Spinal cord (tissue), 10 donors: ENCODE results near the gene PSMD12. TPM values are rescaled to one million over a fixed set of nuclear protein-coding genes. Genes with fewer than 3 reads are reported as not detected.
"Not testable (repeated sequence)": the region's sequence is repeated elsewhere in the genome, so short reads cannot be mapped to it uniquely, and the experiment has no call there.

Experiments used
- DNase-seq, 6 donors: peaks; one replicate each; pipeline versions ENCODE4 v3.0.0 to v3.0.0-alpha.2; 2013 to 2015; ENCODE audit warnings: low spot score in 6 of 6, low read depth in 4 of 6
- H3K27ac ChIP-seq: one replicate; pipeline ENCODE4 v1.5.1; 2013; ENCODE audit warnings: low read depth, low read length, control low read depth
- H3K27me3 ChIP-seq: one replicate; pipeline ENCODE4 v1.6.1; 2013; ENCODE audit warnings: low read length; ENCODE audit not compliant: control insufficient read depth, insufficient read depth
- H3K36me3 ChIP-seq: one replicate; pipeline ENCODE4 v1.6.1; 2013; ENCODE audit warnings: low read length; ENCODE audit not compliant: control insufficient read depth, insufficient read depth
- H3K4me1 ChIP-seq: one replicate; pipeline ENCODE4 v1.6.1; 2013; ENCODE audit warnings: low read length; ENCODE audit not compliant: control insufficient read depth, insufficient read depth
- H3K4me3 ChIP-seq: one replicate; pipeline ENCODE4 v1.5.1; 2013; ENCODE audit warnings: low read depth, low read length, control low read depth
- H3K9me3 ChIP-seq: one replicate; pipeline ENCODE4 v1.6.1; 2013; ENCODE audit warnings: low read length; ENCODE audit not compliant: control insufficient read depth, insufficient read depth
- WGBS: methylation state at CpG from one replicate; pipeline ENCODE4 v1.1.5; 2013; ENCODE audit warnings: missing lambda C conversion rate; ENCODE audit not compliant: insufficient coverage; 5-methylcytosine and 5-hydroxymethylcytosine counted together
- polyA plus RNA-seq, 2 donors: library from polyadenylated mRNA; unstranded; fragments of 120-200 nt; gene quantifications; one replicate each; pipeline ENCODE4 v1.2.1, GENCODE V29; 2013; ENCODE audit not compliant: insufficient read length in 2 of 2
- total RNA-seq, 2 donors: library from RNA; depleted of rRNA in 1 of 2; stranded (reverse); fragments of 120-200 nt in 1 of 2; fragments of >200 nt in 1 of 2; gene quantifications; one replicate each; pipeline versions ENCODE4 v1.2.3 to v1.2.4, GENCODE V29; 2013 to 2014
- donor health status: healthy.

PSMD12 gene
- total and polyA plus RNA-seq, 4 donors, result 19.1 to 49.3 (median 42.8) TPM

DNA sequence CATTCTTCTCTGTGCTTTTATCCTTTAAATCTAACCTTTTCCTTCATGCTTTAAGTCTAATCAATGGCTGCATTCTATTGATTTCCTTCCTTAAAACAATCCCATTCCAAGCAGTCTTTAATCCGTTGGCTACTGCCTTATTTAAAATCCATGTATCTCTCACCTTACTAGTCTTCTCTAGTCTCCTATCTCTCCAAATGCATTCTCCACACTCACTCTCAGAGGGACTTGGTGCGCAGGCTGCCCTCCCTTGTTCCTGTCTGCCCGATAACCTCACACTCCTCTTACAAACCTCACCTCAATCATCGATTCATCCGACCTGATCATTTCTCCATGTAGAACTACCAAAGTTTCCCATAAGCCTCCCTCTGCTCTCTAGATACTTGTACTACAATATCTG, 23.1 kb downstream of the PSMD12 start:
- H3K27me3 ChIP-seq, result no peaks in the 10 kb centered on the region
- H3K36me3 ChIP-seq, result peaks cover 35% of the 10 kb centered on the region
- no peak overlapping the region for H3K4me3 ChIP-seq
- no peak for DNase-seq
- H3K27ac ChIP-seq, result no peak overlapping the region
- WGBS, result 92% methylated on average over 5 of the region's 5 CpGs
- no peaks in the 10 kb centered on the region for H3K9me3 ChIP-seq
- H3K4me1 ChIP-seq, result no peaks in the 10 kb centered on the region

DNA sequence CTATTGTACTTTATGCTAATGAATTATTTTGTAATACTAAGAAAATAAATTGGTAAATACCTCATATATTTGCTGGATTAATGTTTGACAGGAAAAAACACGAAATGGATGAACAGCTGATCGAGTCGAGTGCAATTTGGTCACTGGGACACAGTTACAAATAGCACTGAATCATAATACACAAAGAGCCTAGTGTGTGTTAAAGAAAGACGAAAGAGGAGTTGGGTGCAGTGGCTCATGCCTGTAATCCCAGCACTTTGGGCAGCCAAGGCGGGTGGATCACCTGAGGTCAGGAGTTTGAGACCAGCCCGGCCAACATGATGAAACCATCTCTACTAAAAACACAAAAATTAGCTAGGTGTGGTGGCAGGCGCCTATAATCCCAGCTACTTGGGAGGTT, 28.0 kb downstream of the PSMD12 start:
- peaks cover 16% of the 10 kb centered on the region for H3K36me3 ChIP-seq
- not testable (repeated sequence) for H3K9me3 ChIP-seq, H3K27me3 ChIP-seq, H3K4me3 ChIP-seq, H3K4me1 ChIP-seq, DNase-seq, H3K27ac ChIP-seq
- 100% methylated on average over 1 of the region's 7 CpGs for WGBS

DNA sequence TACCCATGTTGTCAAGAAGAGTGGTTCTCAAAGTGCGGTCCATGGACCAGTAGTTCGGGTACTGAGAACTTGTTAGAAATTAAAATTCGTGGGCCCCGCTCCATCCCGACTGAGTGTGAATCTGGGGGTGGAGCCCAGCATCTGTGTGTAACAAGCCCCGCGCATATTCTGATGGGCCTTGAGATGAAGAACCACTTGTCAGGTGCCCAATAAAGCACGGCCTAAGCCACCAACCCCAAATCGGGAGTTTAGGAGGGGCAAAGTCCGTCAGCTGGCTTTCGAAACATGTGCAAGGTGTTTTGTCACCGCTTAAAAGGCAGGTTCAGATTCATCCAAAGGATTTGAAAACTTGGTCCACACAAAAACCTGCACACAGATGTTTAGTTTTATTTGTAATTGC, 29.5 kb downstream of the PSMD12 start:
- Histone ChIP-seq H3K4me1 (no peaks in the 10 kb centered on the region), H3K27ac (no peak overlapping the region), H3K9me3 (no peaks in the 10 kb centered on the region), H3K36me3 (peaks cover 10% of the 10 kb centered on the region), H3K27me3 (no peaks in the 10 kb centered on the region), H3K4me3 (no peak overlapping the region)
- WGBS, result 96% methylated on average over 5 of the region's 12 CpGs
- no peak for DNase-seq

DNA sequence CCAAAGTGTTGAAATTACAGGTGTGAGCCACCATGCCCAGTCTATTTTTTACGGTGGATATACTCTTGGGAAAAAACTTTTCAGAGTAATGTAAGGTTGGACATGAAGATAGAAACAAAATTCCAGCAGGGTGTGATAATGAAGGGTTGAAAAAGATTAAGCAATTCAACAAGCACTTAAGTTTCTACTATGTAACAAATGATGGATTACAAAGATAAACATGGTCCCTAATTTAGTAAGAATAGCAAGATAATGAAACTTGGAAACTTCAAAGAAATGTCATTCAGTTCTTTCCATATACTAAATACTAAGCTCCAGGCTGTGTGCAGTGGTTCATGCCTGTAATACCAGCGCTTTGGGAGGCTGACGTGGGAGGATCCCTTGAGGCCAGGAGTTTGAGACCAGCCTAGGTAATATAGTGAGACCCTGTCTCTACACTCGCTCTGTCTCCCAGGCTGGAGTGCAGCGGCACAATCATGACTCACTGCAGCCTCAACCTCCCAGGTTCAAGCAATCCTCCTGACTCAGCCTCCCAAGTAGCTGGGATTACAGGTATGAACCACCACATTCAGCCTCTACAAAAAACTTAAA, 31.0 kb downstream of the PSMD12 start:
- peaks cover 3% of the 10 kb centered on the region for H3K36me3 ChIP-seq
- 100% methylated on average over 2 of the region's 5 CpGs for WGBS
- H3K9me3 ChIP-seq, result no peaks in the 10 kb centered on the region
- no peaks in the 10 kb centered on the region for H3K4me1 ChIP-seq
- no peak overlapping the region for H3K27ac ChIP-seq
- no peak overlapping the region for H3K4me3 ChIP-seq
- H3K27me3 ChIP-seq, result no peaks in the 10 kb centered on the region
- DNase-seq, result no peak

DNA sequence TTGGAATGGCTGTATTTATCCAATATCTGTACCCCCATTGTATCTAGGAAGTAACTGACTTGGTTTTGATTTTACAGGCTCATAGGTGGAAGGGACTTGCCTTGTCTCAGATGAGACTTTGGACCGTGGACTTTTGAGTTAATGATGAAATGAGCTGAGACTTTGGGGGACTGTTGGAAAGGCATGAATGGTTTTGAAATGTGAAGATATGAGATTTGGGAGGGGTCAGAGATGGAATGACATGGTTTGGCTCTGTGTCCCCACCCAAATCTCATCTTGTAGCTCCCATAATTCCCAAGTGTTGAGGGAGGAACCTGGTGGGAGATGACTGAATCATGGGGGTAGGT, 34.2 kb downstream of the PSMD12 start:
- 83% methylated on average over 1 of the region's 1 CpG for WGBS
- H3K36me3 ChIP-seq, H3K27ac ChIP-seq, H3K4me1 ChIP-seq, H3K27me3 ChIP-seq, H3K4me3 ChIP-seq, H3K9me3 ChIP-seq, DNase-seq: not testable (repeated sequence)

DNA sequence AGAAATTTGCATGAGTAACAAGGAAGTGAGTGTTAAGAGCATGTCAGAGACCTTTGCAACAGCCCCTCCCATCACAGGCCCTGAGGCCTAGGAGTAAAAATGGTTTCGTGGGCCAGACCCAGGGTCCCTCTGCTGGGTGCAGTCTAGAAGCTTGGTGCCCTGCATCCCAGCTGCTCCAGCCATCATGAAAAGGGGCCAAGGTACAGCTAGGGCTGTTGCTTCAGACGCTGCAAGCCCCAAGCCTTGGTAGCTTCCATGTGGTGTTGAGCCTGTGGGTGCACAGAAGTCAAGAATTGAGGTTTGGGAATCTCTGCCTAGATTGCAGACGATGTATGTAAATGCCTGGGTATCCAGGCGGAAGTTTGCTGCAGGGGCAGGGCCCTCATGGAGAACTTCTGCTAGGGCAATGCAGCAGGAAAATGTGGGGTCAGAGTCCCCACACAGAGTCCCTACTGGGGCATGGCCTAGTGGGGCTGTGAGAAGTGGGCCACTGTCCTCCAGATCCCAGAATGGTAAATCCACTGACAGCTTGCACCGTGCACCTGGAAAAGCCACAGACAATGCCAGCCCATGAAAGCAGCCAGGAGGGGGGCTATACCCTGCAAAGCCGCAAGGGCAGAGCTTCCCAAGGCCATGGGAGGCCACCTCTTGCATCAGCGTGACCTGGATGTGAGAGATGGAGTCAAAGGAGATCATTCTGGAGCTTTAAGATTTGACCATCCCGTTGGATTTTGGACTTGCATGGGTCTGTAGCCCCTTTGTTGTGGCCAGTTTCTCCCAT, 34.8 kb downstream of the PSMD12 start:
- H3K4me1 ChIP-seq, H3K27me3 ChIP-seq, DNase-seq, H3K9me3 ChIP-seq, H3K36me3 ChIP-seq, H3K27ac ChIP-seq, H3K4me3 ChIP-seq: not testable (repeated sequence)
- 92% methylated on average over 7 of the region's 8 CpGs for WGBS

DNA sequence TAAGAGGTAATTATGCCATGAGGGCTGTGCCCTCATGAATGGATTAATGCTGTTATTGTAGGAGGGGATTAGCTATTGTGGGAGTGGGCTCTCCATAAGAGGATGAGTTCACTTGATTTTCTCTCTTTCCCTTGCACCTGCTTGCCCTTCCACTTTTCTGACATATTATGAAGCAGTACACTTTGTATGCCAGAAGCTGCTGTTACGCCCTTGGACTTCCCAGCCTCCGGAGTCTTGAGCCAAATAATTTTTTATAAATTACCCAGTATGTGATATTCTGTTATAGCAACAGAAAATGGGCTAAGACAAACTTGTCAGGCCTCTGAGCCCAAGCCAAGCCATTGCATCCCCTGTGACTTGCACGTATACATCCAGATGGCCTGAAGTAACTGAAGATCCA, 38.4 kb downstream of the PSMD12 start:
- Histone ChIP-seq H3K27me3 (no peaks in the 10 kb centered on the region), H3K27ac (no peak overlapping the region), H3K4me3 (no peak overlapping the region), H3K9me3 (no peaks in the 10 kb centered on the region), H3K4me1 (no peaks in the 10 kb centered on the region), H3K36me3 (no peaks in the 10 kb centered on the region)
- no CpG with 5 or more reads among the region's 3 CpGs for WGBS
- no peak for DNase-seq

DNA sequence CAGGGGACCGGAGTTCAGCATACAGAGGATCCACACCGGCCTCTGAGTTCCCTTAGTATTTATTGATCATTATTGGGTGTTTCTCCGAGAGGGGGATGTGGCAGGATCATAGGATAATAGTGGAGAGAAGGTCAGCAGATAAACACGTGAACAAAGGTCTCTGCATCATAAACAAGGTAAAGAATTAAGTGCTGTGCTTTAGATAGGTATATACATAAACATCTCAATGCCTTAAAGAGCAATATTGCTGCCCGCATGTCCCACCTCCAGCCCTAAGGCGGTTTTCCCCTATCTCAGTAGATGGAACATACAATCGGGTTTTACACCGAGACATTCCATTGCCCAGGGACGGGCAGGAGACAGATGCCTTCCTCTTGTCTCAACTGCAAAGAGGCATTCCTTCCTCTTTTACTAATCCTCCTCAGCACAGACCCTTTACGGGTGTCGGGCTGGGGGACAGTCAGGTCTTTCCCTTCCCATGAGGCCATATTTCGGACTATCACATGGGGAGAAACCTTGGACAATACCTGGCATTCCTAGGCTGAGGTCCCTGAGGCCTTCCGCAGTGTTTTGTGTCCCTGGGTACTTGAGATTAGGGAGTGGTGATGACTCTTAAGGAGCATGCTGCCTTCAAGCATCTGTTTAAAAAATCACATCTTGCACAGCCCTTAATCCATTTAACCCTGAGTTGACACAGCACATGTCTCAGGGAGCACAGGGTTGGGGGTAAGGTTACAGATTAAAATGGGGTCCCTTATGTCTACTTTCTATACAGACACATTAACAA, 39.2 kb downstream of the PSMD12 start:
- H3K27ac ChIP-seq, H3K36me3 ChIP-seq, H3K4me3 ChIP-seq, H3K9me3 ChIP-seq, H3K27me3 ChIP-seq, H3K4me1 ChIP-seq, DNase-seq: not testable (repeated sequence)
- 100% methylated on average over 2 of the region's 13 CpGs for WGBS

DNA sequence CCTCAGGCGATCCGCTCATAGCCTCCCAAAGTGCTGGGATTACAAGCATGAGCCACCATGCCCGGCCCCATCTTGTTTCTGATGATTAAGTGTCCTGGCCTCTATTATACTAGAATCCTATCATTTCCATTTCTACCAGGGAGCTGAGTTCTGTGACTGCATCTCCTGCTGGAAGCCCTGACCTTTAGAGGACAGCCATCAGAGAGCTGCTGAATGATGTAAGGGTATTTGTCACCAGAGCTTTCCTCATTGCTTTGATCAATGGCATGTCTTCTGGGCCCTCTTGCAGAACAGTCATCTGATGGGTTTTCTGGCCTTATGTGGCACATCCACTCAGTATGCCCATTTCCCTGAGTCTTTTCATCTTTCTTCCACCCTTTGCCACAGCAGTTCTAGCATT, 39.9 kb downstream of the PSMD12 start:
- 100% methylated on average over 3 of the region's 3 CpGs for WGBS
- no peak overlapping the region for H3K4me3 ChIP-seq
- no peaks in the 10 kb centered on the region for H3K27me3 ChIP-seq
- H3K27ac ChIP-seq, result no peak overlapping the region
- no peaks in the 10 kb centered on the region for H3K36me3 ChIP-seq
- H3K4me1 ChIP-seq, result no peaks in the 10 kb centered on the region
- H3K9me3 ChIP-seq, result no peaks in the 10 kb centered on the region
- no peak for DNase-seq

DNA sequence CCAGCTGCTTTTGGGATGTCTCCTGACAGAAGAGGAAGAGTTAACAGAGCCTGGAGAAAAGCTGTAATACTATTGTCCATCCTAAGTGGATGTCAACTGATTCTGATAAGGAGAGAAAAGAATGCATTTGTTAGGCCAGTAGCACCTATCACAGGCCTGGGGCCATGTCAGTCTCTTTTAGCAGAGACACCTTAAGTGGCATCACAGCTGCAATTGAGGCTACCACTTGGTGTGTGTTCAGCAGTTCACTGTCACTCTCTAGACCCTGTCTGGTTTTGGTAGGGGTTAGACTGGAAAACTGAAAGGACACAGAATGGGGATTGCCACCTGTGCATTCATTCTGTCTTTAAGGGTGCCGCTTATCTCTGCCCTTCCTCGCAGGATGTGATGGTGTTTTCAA, 42.0 kb downstream of the PSMD12 start:
- Histone ChIP-seq H3K4me3 (no peak overlapping the region), H3K4me1 (no peaks in the 10 kb centered on the region), H3K9me3 (no peaks in the 10 kb centered on the region), H3K27me3 (no peaks in the 10 kb centered on the region), H3K27ac (no peak overlapping the region), H3K36me3 (no peaks in the 10 kb centered on the region)
- 100% methylated on average over 1 of the region's 2 CpGs for WGBS
- DNase-seq, result no peak
